OCI-LY7 (cell line): ENCODE data around the gene ZC3H12D. TPM values are rescaled to one million over a fixed set of nuclear protein-coding genes. Genes with fewer than 3 reads are reported as not detected.

Experiments used
- BruUV-seq: library from RNA; stranded (reverse); fragments of 400-500 nt; replicated peaks from 2 replicates; lab custom pipeline; 2021; lab: Mats Ljungman, UMichigan
- CTCF ChIA-PET: fragments of 300-600 bp; sonication (Branson Sonifier 250); formaldehyde crosslinking; loops from one replicate; lab custom pipeline; 2022; ENCODE audit warnings: antibody characterized with exemption; ENCODE audit not compliant: unreplicated experiment; lab: Charles Lee
- POLR2A ChIA-PET: fragments of 300-600 bp; sonication (Branson Sonifier 250); formaldehyde crosslinking; loops from one replicate; lab custom pipeline; 2022; ENCODE audit warnings: antibody characterized with exemption; lab: Charles Lee
- DNase-seq: peaks from one replicate; pipeline ENCODE4 v3.0.0-alpha.2; 2015; ENCODE audit warnings: low spot score
- H2AFZ ChIP-seq: fragments of 200-600 bp; sonication (generic), shearing (Covaris generic); 2 replicates; pipeline ENCODE4 v1.6.1; 2014; ENCODE audit warnings: mild to moderate bottlenecking, antibody characterized with exemption, low read length, moderate library complexity
- H3K27ac ChIP-seq: fragments of 200-600 bp; sonication (generic); 2 replicates; pipeline ENCODE4 v1.5.1; 2014; ENCODE audit warnings: mixed run types, low read depth, mild to moderate bottlenecking, moderate library complexity, low read length, inconsistent platforms; ENCODE audit not compliant: poor library complexity, severe bottlenecking
- H3K36me3 ChIP-seq: fragments of 200-600 bp; sonication (generic); 2 replicates; pipeline ENCODE4 v1.6.1; 2014; ENCODE audit warnings: mild to moderate bottlenecking, antibody characterized with exemption, low read length, moderate library complexity, mixed read lengths; ENCODE audit not compliant: insufficient read depth
- H3K4me1 ChIP-seq: fragments of 200-600 bp; sonication (generic); 2 replicates; pipeline ENCODE4 v1.5.1; 2014; ENCODE audit warnings: mild to moderate bottlenecking, low read length; ENCODE audit not compliant: insufficient read depth, poor library complexity, severe bottlenecking
- H3K4me2 ChIP-seq: fragments of 200-600 bp; sonication (generic); 2 replicates; pipeline ENCODE4 v1.6.1; 2014; ENCODE audit warnings: mild to moderate bottlenecking, low read length
- H3K4me3 ChIP-seq: fragments of 200-600 bp; sonication (generic); 2 replicates; pipeline ENCODE4 v1.5.1; 2014; ENCODE audit warnings: mild to moderate bottlenecking, low read depth, low read length; ENCODE audit not compliant: poor library complexity, severe bottlenecking
- H3K79me2 ChIP-seq: fragments of 200-600 bp; sonication (generic); 2 replicates; pipeline ENCODE4 v1.6.1; 2016; ENCODE audit warnings: low read depth, mild to moderate bottlenecking, low read length, moderate library complexity, mixed read lengths; ENCODE audit not compliant: insufficient read depth
- H3K9me2 ChIP-seq: fragments of 200-600 bp; sonication (generic); 2 replicates; pipeline ENCODE4 v1.6.1; 2016; ENCODE audit warnings: mild to moderate bottlenecking, low read length, mixed read lengths; ENCODE audit not compliant: insufficient read depth
- H3K9me3 ChIP-seq: fragments of 200-600 bp; sonication (generic); 2 replicates; pipeline ENCODE4 v1.6.1; 2014; ENCODE audit warnings: mild to moderate bottlenecking, mixed run types, low read length, mixed read lengths
- H4K20me1 ChIP-seq: fragments of 200-600 bp; sonication (generic); 2 replicates; pipeline ENCODE4 v1.6.1; 2014; ENCODE audit warnings: mild to moderate bottlenecking, antibody characterized with exemption, low read length, moderate library complexity, mixed read lengths; ENCODE audit not compliant: insufficient read depth
- CTCF ChIP-seq: fragments of 200-600 bp; sonication (generic); conservative IDR thresholded peaks from 2 replicates; pipeline ENCODE4 v1.5.1; 2014; ENCODE audit warnings: mild to moderate bottlenecking, antibody characterized with exemption, low read length, moderate library complexity, mixed read lengths
- EZH2phosphoT487 ChIP-seq: fragments of 200-600 bp; sonication (generic); IDR thresholded peaks from 2 replicates; pipeline ENCODE4 v1.6.1; 2018; ENCODE audit warnings: low read depth, borderline replicate concordance, mild to moderate bottlenecking, mixed run types, antibody characterized with exemption, low read length, moderate library complexity, mixed read lengths
- intact Hi-C: fragments of 100-400 bp; cut with micrococcal nuclease; formaldehyde crosslinking; loops from one replicate; pipeline ENCODE4 v1.10.0; 2022; ENCODE audit not compliant: unreplicated experiment
- total RNA-seq, 2 experiments: library from RNA; depleted of rRNA in 1 of 2; stranded (reverse); fragments of >200 nt in 1 of 2; shearing (Covaris generic) in 1 of 2; gene quantifications; 2 replicates each; pipeline ENCODE4 v1.2.3, GENCODE V29; 2014 to 2022

Gene ZC3H12D
- total RNA-seq, 2 experiments from 2014 or later: 12.8 to 22.6 TPM

DNA sequence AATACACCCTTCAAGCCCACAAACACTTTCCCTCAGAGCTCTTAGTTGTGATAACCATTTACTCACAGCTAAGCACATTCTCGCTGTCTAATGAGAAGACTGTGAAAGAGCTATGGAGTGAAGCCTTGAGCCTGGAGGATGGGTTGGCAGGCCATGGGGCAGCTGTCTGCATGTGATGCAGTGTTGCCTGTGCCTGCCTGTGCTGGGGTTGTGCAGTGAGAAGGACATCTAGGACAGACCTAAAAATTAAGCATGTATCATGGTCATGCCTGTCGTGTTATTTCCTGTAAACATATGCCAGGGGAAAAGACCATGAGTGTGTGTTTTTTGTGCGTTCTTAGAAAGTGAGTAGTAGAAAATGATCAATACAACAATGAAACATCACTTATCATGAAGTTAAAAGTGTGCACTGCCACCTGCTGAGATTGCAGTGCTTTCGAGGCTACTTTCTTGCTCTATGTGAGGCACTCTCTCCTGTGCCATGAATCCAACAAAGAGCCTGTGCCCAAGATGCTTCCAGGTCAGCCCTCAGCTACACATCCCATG is 8.1 kb upstream of the ZC3H12D start:
- POLR2A ChIA-PET: no interaction called here
- DNase-seq: no peak
- CTCF ChIA-PET: no interaction called here
- H3K4me3 ChIP-seq: no peak overlapping the region
- H3K79me2 ChIP-seq: no peaks in the 10 kb centered on the region
- TF ChIP-seq EZH2phosphoT487: no peak
- no peak for TF ChIP-seq CTCF
- no peaks in the 10 kb centered on the region for H3K9me2 ChIP-seq
- no peaks in the 10 kb centered on the region for H3K9me3 ChIP-seq
- H3K27ac ChIP-seq: no peak overlapping the region
- no peak overlapping the region for H2AFZ ChIP-seq
- H3K36me3 ChIP-seq: no peaks in the 10 kb centered on the region
- H3K4me1 ChIP-seq: peaks cover 6% of the 10 kb centered on the region
- intact Hi-C loops: no loop called here
- no peaks in the 10 kb centered on the region for H4K20me1 ChIP-seq
- no peak overlapping the region for H3K4me2 ChIP-seq
- no TSS peak for BruUV-seq

GRCh38 chr6:149489967-149490366 is 5.2 kb upstream of the ZC3H12D start:
- no peak overlapping the region for H3K4me2 ChIP-seq
- H3K36me3 ChIP-seq: no peaks in the 10 kb centered on the region
- no peaks in the 10 kb centered on the region for H3K9me3 ChIP-seq
- H3K27ac ChIP-seq: no peak overlapping the region
- no peaks in the 10 kb centered on the region for H4K20me1 ChIP-seq
- H2AFZ ChIP-seq: no peak overlapping the region
- ChIA-PET POLR2A (interaction anchor here (0.7 to 0.8 kb wide), 2 partner anchors 10 to 27 kb away, joined by 3 to 4 read pairs; no protein-coding TSS in a partner anchor), CTCF (no interaction called here)
- DNase-seq: no peak
- no peaks in the 10 kb centered on the region for H3K79me2 ChIP-seq
- intact Hi-C loops: no loop called here
- peaks cover 19% of the 10 kb centered on the region for H3K4me1 ChIP-seq
- TF ChIP-seq EZH2phosphoT487: no peak
- no peak for TF ChIP-seq CTCF
- no TSS peak for BruUV-seq
- H3K9me2 ChIP-seq: no peaks in the 10 kb centered on the region
- no peak overlapping the region for H3K4me3 ChIP-seq

- H3K9me3 ChIP-seq: no peaks in the 10 kb centered on the region
- no peak overlapping the region for H3K4me3 ChIP-seq
- peaks cover 7% of the 10 kb centered on the region; the same call in 1 of the 2 replicates for H3K79me2 ChIP-seq
- ChIA-PET CTCF (interaction anchor here (0.6 kb wide), 1 partner anchor 27 kb away, joined by 3 read pairs; no protein-coding TSS in a partner anchor), POLR2A (interaction anchor here (0.7 to 1.4 kb wide), 3 partner anchors 20 to 39 kb away, joined by 3 read pairs; no protein-coding TSS in a partner anchor)
- no peaks in the 10 kb centered on the region for H4K20me1 ChIP-seq
- no peaks in the 10 kb centered on the region for H3K9me2 ChIP-seq
- intact Hi-C loops: no loop called here
- TF ChIP-seq CTCF (no peak), EZH2phosphoT487 (no peak)
- H3K36me3 ChIP-seq: no peaks in the 10 kb centered on the region
- BruUV-seq: no TSS peak
- H3K27ac ChIP-seq: no peak overlapping the region
- H3K4me1 ChIP-seq: peaks cover 19% of the 10 kb centered on the region
- no peak overlapping the region for H3K4me2 ChIP-seq
- DNase-seq: no peak
- H2AFZ ChIP-seq: no peak overlapping the region
Observed at GRCh38 chr6:149488815-149489214, 4.0 kb upstream of the ZC3H12D start.
